Activated naive CD8-positive, alpha-beta T cell treated with anti-CD3 and anti-CD28 coated beads, Interleukin-2, amount 50 U/mL, for 16 hours (primary cell): ENCODE data around the gene TNFRSF6B.
"Not testable (repeated sequence)": the region's sequence is repeated elsewhere in the genome, so short reads cannot be mapped to it uniquely, and the experiment has no call there.

Source experiments
- DNase-seq: peaks from one replicate; pipeline ENCODE4 v3.0.0-alpha.2; 2020; ENCODE audit warnings: low read depth, low spot score

Gene TNFRSF6B

GRCh38 chr20:63696628-63697356, at the start of gene TNFRSF6B:
TNFRSF6B (plus strand) TSS chr20:63696652; CDS start chr20:63696768, 116 bp downstream.
- no peak for DNase-seq

- DNase-seq: no peak
Measured at GRCh38 chr20:63648190-63648589, 48.3 kb upstream of the TNFRSF6B start.

DNA sequence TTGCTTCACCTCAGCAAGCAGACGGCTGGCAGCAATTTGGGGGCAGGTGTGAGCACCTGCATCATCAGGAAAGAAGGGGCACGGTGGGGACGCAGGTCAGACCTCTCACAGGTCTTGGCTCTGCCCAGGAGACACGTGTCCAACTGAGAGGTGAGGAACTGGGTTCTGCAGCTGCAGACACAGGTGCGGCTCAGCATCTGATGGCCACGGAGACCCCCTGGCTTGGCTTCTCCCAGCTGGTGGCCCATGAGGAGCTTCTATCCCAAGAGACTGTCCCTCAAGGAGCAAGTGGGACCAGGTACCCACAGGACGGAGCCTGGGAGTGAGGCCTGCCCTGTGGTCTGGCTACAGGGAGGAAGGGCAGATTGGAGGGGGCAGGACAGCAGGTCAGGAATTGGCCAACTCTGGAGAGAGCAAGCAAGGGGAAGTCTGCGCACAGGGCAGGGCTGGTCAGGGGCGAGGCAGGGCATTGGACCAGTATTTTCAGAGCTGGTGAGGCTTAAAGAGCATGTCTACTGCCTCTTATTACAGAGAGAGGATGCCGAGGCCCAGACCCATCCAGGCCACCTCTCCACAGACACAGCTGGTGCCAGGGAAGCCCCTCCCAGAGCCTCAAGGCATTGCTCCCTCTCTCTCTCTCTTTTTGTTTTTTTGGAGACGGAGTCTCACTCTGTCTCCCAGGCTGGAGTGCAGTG, 47.4 kb upstream of the TNFRSF6B start:
- no peak for DNase-seq

DNA sequence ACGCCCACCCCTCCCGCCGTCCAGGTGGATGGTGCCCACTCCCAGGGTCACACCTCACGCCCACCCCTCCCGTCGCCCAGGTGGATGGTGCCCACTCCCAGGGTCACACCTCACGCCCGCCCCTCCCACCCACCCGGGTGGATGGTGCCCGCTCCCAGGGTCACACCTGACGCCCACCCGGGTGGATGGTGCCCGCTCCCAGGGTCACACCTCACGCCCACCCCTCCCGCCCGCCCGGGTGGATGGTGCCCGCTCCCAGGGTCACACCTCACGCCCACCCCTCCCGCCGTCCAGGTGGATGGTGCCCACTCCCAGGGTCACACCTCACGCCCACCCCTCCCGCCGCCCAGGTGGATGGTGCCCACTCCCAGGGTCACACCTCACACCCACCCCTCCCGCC, 46.0 kb upstream of the TNFRSF6B start:
- DNase-seq: not testable (repeated sequence)

DNA sequence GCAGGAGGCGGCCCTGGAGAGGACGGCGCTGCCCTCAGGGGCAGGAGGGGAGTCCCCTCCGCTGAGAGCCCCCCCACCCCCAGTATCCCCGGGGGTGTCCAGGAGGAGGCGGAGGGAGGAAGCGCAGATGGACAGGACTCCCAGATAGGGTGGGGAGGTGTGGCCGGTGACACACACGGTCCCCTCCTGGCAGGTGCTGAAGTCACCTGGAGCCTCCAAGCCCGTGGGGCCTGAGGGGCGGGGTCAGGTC, 44.6 kb upstream of the TNFRSF6B start:
- no peak for DNase-seq

GRCh38 chr20:63652192-63652980, 44.1 kb upstream of the TNFRSF6B start:
- no peak for DNase-seq

- no peak for DNase-seq
Measured at GRCh38 chr20:63653041-63653973, 43.1 kb upstream of the TNFRSF6B start, which contains the start of gene STMN3. STMN3 (minus strand) TSS chr20:63653424; CDS start chr20:63653345, 79 bp downstream.

DNA sequence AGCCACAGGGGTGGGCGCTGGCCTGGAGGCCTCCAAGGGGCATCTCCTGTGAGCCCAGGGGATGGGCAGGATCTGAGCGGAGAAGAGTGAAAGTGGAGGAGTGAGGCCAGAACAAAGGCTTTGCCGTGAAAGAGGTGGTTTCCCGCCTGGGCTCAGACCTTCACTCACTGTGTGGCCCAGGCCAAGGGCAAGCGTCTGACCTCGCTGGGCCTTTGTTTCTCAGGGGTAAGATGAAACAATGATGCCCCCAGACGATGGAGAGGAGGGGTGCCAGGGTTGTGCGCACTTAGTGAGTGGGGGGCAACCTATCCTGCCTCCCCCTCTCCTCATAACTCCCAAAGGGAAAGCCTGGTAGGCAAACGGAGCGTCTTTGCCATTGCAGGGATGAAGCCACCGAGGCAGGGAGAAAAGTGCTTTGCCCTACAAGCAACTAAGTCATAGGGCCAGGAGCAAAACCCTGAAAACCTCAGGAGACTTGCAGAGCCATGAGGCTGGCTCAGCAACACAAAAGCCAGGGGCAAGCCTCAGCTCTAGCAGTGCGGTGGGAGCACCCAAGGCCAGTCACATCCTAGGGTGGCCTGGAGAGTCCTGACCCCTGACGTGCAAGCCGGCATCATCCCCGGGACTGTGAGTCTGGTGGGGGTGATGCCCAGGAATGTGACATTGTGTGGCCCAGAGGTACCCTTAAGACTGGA, 42.3 kb upstream of the TNFRSF6B start:
- DNase-seq: no peak

DNA sequence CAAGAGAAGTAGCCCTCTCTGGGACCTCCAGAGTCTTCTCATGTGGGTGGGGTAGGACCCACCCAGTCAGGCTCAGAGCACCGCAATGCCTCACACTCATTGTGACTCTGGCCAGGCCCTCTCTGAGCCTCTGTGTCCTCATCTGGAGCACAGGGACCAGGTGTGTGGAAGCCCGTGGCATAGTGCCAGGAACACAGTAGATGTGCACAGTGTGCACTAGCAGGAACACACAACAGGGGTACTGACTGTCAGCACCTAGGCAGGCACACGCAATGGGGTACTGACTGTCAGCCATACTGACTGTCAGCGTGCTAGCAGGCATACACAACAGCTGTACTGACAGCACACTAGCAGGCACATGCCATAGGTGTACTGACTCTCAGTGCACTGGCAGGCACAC, 41.2 kb upstream of the TNFRSF6B start:
- DNase-seq: no peak

DNA sequence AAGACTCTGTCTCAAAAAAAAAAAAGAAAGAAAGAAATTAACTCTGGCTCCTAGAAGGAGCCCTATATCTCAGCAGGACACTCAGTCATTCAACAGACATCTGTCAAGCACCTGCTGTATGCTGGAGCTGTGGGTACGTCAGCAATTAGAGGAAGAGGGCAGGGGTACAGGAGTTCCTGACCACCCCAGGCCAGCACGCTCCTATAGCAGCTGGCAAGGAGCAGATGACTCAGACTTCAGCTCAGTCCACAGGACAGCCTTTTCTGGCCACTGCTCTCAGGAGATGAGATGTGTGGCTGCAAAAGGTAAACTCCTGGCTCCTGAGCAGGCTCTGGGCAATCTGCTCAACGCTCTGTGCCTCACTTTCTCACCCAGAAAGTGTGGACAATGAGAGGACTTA, 40.0 kb upstream of the TNFRSF6B start:
- DNase-seq: no peak

- no peak for DNase-seq
Measured at GRCh38 chr20:63657260-63657936, 39.1 kb upstream of the TNFRSF6B start.

GRCh38 chr20:63657937-63658748, 38.3 kb upstream of the TNFRSF6B start, which contains the start of gene RTEL1:
RTEL1 (plus strand) TSS chr20:63658312; CDS start chr20:63659403, 1,091 bp downstream.
- peak; percentile 75 for DNase-seq

DNA sequence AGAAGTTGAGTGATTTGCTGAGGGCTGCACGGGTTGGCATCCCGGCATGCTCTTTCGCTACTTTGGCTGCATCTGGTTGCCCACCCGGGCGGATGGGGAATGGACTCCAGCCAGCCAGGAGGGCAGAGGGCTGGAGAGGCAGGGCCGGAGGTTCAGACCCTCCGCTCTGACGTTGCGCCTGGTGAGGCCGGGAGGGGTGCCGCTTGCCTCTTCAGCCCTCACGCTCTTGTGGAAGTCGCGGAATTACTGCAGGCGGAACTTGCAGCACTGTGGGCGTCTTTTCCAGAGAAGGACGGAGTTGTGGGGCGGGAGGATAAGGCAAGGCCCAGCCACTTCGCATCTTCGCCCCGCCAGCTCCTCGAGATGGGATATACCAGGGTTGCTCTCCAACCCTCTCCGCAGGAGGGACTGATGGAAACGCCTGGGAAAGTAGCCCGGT, 37.7 kb upstream of the TNFRSF6B start:
- DNase-seq: no peak

GRCh38 chr20:63659370-63659769, 37.1 kb upstream of the TNFRSF6B start:
- no peak for DNase-seq

- not testable (repeated sequence) for DNase-seq
Measured at GRCh38 chr20:63660174-63660573, 36.3 kb upstream of the TNFRSF6B start.

- DNase-seq: no peak
Measured at GRCh38 chr20:63660622-63661021, 35.8 kb upstream of the TNFRSF6B start.

- no peak for DNase-seq
Measured at GRCh38 chr20:63661108-63661507, 35.3 kb upstream of the TNFRSF6B start.

DNA sequence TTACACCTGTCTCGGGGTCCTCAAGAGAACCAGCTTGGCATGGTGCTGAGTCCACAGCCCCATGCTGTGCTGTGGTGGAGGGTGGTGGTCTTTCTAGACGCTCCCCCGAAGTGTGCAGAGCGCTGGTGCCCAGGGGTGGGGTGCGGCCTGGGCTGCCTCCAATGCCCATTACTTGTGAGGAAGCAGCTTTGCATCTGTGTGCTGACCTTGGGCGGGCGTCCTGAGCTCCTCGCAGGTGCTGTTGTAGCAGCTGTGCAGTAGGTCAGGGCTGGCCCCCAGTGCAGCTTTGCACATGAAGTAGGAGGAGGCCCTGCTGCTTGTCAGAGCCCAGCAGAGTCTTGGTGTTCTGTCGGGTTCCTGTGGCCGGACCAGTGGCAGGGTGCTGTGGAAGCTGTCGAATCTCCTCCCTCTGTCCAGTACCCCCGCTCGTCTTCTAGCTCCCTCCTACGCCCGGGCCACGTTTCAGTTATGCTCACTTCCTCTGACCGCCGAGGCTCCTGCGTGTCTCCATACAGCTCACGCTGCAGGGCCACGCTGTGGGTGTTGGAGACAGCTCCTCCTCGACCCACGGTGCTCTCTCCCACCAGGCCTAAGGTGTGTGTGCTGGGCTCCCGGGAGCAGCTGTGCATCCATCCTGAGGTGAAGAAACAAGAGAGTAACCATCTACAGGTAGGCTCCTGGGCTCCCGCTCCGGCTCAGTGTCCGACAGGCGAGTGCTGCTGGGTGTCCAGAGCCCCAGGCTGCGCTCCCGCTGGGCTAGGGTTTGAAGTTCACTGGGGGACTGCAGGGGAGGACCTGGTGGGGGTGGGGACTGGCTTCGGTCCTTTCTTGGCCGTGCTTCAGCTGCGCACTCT, 34.3 kb upstream of the TNFRSF6B start:
- DNase-seq: no peak
